ENCODE data around the gene GAS2L1. TPM values are rescaled to one million over a fixed set of nuclear protein-coding genes. Genes with fewer than 3 reads are reported as not detected.

The GAS2L1 gene
- total RNA-seq, 2 experiments from 2014 or later = not detected

GRCh38 chr22:29258407-29259252 lies 47.8 kb upstream of the GAS2L1 start:
- CTCF ChIA-PET (ENCODE audit: unreplicated experiment) = no interaction called here
- intact Hi-C loops (cut with micrococcal nuclease; ENCODE audit: unreplicated experiment) = no loop called here
- H3K79me2 ChIP-seq (ENCODE audit: insufficient read depth, low read depth, low read length) = no peaks in the 10 kb centered on the region
- no peaks in the 10 kb centered on the region for H3K9me2 ChIP-seq (ENCODE audit: insufficient read depth, low read length)
- no peaks in the 10 kb centered on the region for H3K9me3 ChIP-seq (ENCODE audit: low read length)
- H3K4me1 ChIP-seq (ENCODE audit: insufficient read depth, low read length, poor library complexity, severe bottlenecking) = no peaks in the 10 kb centered on the region
- no peak overlapping the region for H3K4me2 ChIP-seq (ENCODE audit: low read length)
- no peak overlapping the region for H2AFZ ChIP-seq (ENCODE audit: low read length)
- H4K20me1 ChIP-seq (ENCODE audit: insufficient read depth, low read length) = no peaks in the 10 kb centered on the region
- H3K4me3 ChIP-seq (ENCODE audit: low read depth, low read length, poor library complexity, severe bottlenecking) = no peak overlapping the region
- H3K36me3 ChIP-seq (ENCODE audit: insufficient read depth, low read length) = peaks cover 3% of the 10 kb centered on the region
- TF ChIP-seq EZH2phosphoT487 (IDR thresholded peaks at IDR 0.05; ENCODE audit: borderline replicate concordance, low read depth, low read length) (no peak), CTCF (conservative IDR thresholded peaks at IDR 0.05; ENCODE audit: low read length) (no peak)
- no peak for DNase-seq (ENCODE audit: low spot score)
- no TSS peak for BruUV-seq (replicated peaks)
- H3K27ac ChIP-seq (ENCODE audit: low read depth, low read length, poor library complexity, severe bottlenecking) = no peak overlapping the region
- POLR2A ChIA-PET = no interaction called here

- no peak for TF ChIP-seq CTCF (conservative IDR thresholded peaks at IDR 0.05; ENCODE audit: low read length)
- no peak for TF ChIP-seq EZH2phosphoT487 (IDR thresholded peaks at IDR 0.05; ENCODE audit: borderline replicate concordance, low read depth, low read length)
- no peak overlapping the region for H2AFZ ChIP-seq (ENCODE audit: low read length)
- ChIA-PET CTCF (ENCODE audit: unreplicated experiment) (no interaction called here), POLR2A (no interaction called here)
- no peaks in the 10 kb centered on the region for H3K9me2 ChIP-seq (ENCODE audit: insufficient read depth, low read length)
- H3K79me2 ChIP-seq (ENCODE audit: insufficient read depth, low read depth, low read length) = no peaks in the 10 kb centered on the region
- H3K4me1 ChIP-seq (ENCODE audit: insufficient read depth, low read length, poor library complexity, severe bottlenecking) = no peaks in the 10 kb centered on the region
- H3K36me3 ChIP-seq (ENCODE audit: insufficient read depth, low read length) = peaks cover 10% of the 10 kb centered on the region
- no peaks in the 10 kb centered on the region for H3K9me3 ChIP-seq (ENCODE audit: low read length)
- intact Hi-C loops (cut with micrococcal nuclease; ENCODE audit: unreplicated experiment) = no loop called here
- DNase-seq (ENCODE audit: low spot score) = no peak
- H4K20me1 ChIP-seq (ENCODE audit: insufficient read depth, low read length) = no peaks in the 10 kb centered on the region
- no peak overlapping the region for H3K4me2 ChIP-seq (ENCODE audit: low read length)
- H3K4me3 ChIP-seq (ENCODE audit: low read depth, low read length, poor library complexity, severe bottlenecking) = no peak overlapping the region
- H3K27ac ChIP-seq (ENCODE audit: low read depth, low read length, poor library complexity, severe bottlenecking) = no peak overlapping the region
- no TSS peak for BruUV-seq (replicated peaks)
These were observed 47.1 kb upstream of the GAS2L1 start for GRCh38 chr22:29259253-29259899.

Measured in OCI-LY7 (cell line).